GM12892 (cell line): ENCODE measurements around the gene PRKAR2B.

Experiments
- DNase-seq: peaks from one replicate; pipeline ENCODE4 v3.0.0; 2011; ENCODE audit not compliant: insufficient read length
- FAIRE-seq: peaks from 2 replicates; lab custom pipeline; 2011; peaks lifted over from hg19 to GRCh38; lab: Jason Lieb, UNC
- POLR2A ChIP-seq: IDR thresholded peaks from 2 replicates; pipeline ENCODE4 v1.6.1; 2011; ENCODE audit warnings: low read depth, low read length, control low read depth
- POLR2AphosphoS5 ChIP-seq: IDR thresholded peaks from 2 replicates; pipeline ENCODE4 v1.6.1; 2011; ENCODE audit warnings: low read depth, low read length, control low read depth
- TAF1 ChIP-seq: IDR thresholded peaks from 2 replicates; pipeline ENCODE4 v1.6.1; 2011; ENCODE audit warnings: low read depth, mild to moderate bottlenecking, control low read depth, low read length, borderline replicate concordance

PRKAR2B gene

DNA sequence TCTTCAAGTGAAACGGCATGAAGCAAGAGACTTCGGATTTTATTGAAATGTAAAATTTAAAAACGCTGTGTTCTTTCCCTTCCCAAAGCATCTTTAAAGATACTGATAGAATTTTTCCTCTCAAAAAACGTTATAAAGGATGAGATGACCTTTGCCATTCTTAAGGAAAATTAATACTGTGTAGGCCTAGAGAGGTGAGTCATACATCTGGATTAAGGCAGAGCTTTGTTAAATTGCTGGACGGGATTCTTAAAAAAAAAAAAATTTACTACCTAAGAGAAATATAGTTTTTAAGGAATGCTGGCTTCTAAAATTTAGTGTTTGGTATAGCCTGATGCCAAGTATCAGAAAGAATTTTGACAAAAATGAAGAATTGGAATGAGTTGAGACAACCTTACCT, 118.0 kb downstream of the PRKAR2B start:
- TF ChIP-seq POLR2A (no peak), TAF1 (no peak)
- FAIRE-seq (no peak), DNase-seq (no peak)

DNA sequence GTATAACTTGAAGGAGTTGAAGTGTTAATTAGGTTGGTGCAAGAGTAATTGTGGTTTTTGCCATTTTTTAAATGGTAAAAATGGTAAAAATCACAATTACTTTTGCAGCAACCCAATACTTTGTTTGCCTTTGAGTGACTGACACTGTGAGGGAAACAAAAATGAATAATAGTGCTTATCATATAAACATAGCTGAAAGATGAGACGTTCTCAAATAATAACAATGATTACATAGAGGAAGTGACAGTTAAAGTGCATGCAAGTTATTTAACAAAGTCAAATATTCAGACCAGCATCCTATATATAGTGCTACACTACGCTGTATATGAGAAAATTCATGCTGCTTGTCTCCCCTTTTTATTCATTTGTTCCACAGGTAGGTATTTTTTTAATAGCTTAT, 119.6 kb downstream of the PRKAR2B start:
- no peak for DNase-seq
- no peak for FAIRE-seq
- no peak for TF ChIP-seq POLR2AphosphoS5
- no peak for TF ChIP-seq POLR2A
- no peak for TF ChIP-seq TAF1

DNA sequence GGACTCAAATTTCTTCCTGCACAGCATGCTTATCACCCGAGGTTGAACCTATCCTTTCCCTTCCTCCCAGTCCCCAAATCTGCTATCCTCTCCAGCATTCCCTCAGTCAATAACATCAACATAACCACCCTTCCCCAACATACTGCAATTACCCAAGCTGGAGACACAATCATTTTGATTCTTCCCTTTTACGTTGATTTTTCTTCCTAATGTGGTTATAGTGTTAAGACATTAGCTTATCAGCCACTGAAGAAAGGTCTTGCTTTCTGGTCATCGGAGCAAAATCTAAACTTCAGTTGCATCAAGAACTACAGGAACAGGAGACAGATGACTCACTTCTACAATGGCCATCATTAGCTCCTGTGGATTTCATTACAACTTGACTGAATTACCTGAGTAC, 120.8 kb downstream of the PRKAR2B start:
- DNase-seq (no peak), FAIRE-seq (no peak)
- TF ChIP-seq POLR2AphosphoS5: no peak
- no peak for TF ChIP-seq POLR2A
- TF ChIP-seq TAF1: no peak

DNA sequence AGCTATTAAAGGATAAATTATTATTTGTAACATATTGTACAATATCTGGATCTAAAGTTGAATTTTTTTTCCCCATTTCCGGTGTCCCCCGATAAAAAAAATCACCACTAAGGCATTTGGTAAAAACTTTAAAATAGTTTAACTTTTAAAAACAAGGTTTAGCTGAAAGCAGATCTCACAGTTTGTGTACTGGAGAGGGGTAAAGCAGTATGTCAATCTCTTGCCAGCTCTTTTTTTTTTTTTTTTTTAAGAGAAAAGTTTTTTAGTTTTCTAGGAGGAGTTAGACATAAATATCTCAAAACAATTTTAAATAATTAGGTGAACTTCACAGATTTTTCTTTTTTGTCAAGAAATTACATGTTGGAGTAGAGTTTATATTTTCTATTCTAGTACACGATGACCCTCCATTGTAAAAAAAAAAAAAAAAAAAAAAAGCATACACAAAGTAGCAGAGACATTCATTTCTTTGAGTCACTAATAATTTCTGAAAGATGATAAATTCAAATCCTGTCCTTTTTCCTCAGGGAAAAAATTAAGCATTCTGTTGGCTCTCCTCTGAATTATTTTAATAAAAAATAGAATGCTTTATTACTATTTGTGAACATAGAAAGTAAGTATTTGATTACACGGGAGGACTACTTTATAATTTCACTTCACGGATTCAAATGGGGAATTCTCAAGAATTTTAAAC, 122.4 kb downstream of the PRKAR2B start:
- DNase-seq: no peak
- no peak for FAIRE-seq
- TF ChIP-seq TAF1 (no peak), POLR2AphosphoS5 (no peak), POLR2A (no peak)

DNA sequence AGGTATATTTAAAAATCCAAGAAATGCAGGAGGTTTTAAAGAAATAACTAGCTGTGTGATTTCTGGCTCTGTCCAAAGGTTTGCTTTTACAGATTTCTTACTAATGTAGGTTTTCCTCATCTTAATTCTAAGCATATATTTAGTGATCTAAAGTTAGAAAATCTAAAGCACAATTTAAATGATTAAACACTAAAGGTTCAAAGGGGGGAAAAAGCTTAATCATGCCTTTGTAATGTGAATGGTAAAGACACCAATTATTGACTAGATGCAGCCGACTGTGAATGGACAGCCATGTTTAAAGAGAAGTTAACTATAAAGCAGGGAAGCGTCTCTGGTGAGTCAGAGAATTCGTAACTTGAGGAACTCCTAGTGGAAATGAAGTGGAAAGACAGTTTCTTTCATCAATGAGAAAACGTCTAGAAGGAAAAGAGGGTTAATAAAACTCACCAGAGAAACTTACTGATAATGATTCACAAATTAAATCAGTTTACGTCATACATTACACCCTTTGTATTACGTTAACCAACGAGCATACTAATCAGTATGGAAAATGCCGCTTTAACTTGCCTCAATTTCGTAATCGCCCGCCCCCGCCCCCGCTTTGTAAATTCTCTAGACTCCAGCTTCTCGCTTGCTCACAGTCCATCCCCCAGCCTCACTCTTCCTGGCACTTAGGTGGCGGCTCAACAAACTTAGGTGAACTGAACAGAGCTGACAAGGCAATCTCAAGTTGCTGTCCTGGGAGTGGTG, 123.2 kb downstream of the PRKAR2B start:
- no peak for DNase-seq
- TF ChIP-seq POLR2A (no peak), POLR2AphosphoS5 (no peak; the same call in 1 of the 2 replicates), TAF1 (no peak)
- peak; percentile 24 for FAIRE-seq

DNA sequence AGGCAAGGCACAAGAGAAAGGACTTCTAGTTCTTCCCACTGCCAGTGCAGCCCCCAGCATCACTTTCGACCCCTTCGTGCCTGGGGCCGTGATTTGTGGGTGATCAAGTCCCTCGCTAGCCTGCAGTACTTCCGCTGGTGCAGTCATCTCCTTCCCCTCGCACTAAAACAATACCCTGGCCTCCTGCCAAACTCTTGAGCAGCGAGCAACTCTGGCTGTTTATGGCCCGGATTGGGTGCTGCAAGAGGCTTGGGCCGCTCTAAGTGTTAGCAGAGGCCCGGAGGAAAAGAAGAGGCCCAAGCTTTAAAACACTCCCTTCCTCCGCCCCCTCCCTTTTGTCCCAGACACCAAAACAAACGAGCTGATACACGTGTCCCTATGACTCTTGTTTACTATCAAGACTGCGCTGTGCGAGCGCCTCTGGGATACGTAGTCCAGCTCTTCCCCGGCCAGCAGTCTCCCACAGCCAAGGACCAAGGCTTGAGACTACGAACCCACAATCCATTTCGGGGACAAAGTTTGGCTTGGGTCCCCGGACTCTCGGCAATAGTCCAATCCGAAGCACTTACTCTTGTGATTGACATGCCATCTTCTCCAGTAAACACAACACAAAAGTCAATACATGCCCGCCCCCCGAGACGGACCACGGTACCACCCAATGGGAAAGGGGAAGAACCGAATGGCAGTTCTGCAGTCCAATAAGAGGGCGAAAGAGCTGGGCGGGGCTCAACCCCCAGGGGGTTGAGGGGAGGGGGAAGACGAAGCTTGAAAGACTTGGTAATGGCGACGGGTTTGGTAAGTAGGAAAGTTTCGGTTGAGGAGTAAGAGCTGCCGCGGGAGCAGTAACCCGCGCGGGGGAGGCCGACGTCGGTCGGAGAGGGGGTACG, 124.0 kb downstream of the PRKAR2B start, which contains the start of gene HBP1:
Gene HBP1 (plus strand): TSS at position 771 of the 887 bp plus-strand sequence. CDS start 10,891 bp downstream, outside the sequence.
- DNase-seq (peak; percentile 72), FAIRE-seq (peak; percentile 99)
- TF ChIP-seq POLR2A: no peak; the same call in 1 of the 2 replicates
- no peak for TF ChIP-seq POLR2AphosphoS5
- no peak for TF ChIP-seq TAF1

DNA sequence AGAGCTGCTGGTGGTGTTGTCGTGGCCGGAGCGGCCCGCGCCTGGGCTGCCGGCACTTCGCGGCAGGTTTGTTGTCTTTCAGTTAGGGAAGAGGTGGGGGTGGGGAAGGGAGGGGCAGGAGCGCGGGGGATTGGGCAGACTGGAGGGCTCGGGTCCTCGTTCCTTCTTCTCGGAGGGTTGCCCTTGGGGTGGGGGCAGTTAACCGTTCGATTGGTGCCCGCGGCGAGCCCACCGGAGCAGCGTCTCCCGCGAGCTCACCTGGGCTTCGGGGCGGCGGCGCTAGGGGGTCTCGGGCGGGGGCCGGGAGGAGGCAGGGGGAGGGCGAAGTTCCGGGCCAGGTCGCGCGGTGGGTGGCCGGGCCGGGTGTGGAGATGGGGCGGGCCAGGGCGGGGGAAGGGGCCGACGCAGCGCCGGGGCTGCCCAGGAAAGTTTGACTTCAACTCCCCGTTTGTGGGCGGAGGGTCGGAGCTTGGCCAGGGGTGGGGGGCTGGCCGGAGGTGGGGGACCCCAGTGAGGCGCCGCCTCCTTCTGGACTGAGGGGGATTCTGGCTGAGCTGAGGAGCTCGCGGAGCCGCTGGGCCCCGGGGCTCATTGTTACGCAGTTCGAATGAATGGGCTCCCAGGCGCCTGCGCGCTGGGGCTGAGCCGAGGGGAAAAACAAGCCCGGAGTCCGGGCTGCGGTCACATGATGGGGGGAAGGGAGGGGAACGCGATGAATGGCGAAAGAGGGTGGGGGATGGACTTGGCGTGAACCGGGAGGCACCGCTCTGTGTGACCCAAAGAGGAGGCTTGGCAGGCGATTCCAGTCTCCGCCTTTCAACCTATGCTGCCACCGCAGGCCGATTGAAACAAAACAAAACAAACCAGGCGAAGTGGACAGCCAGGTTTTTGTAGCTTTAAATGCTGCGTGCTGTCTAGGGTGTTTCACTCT, 124.9 kb downstream of the PRKAR2B start:
- DNase-seq (peak; percentile 46), FAIRE-seq (peak; percentile 85)
- TF ChIP-seq TAF1 (peak; percentile 29; the same call in 1 of the 2 replicates), POLR2A (no peak; the same call in 1 of the 2 replicates), POLR2AphosphoS5 (peak; percentile 56)

DNA sequence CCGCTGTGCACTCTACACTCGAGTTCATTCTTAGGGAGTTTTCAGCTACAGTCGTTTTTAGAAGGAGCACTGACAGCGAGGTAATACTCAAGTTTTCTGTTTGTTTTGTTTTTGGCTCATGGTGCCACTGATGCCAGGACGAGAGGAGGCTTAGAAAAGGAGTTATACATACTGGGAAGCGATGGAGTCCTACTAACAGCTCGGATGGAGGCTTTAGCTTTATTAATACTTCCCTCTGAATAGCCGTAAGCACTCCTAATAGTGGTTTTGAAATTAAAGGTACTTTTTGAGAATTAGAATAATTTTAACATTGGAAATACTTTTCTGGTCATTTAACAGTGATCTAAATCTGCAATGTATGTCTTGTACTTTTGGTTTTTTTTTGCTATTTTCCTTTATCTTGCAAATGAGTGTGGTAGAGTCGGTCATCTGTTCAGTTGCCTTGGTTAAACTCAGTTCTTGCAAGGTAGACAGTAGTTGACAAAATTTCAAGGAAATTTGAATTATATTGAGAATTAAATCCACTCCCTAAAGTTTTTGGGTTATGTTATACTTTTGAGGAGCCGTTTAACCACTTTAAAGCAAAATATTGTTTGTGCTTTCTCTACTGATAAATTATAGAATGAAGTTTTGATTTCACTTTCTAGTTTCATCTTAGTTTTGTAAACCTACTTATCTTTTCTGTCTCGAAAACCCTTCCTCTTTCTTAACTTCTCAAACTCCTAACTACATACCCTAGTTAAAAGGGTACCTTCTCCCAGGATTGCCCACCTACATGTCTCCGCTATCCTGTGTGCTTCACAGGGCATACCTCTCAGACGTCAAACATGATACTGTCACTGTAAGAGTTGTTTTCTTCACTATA, 125.8 kb downstream of the PRKAR2B start:
- TF ChIP-seq TAF1 (no peak), POLR2A (no peak), POLR2AphosphoS5 (no peak)
- FAIRE-seq (no peak), DNase-seq (no peak)

DNA sequence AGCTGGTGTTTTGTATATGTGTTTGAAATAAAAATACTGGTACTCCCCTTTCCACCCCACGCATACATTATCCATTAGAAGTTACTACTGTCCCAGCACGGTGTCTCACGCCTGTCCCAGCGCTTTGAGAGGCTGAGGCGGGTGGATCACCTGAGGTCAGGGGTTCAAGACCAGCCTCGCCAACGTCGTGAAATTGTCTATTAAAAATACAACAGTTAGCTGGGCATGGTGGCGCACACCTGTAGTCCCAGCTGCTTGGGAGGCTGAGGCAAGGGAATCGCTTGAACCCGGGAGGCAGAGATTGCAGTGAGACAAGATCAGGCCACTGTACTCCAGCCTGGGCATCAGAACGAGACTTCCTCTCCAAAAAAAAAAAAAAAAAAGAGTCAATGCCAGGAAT, 127.0 kb downstream of the PRKAR2B start:
- DNase-seq (no peak), FAIRE-seq (no peak)
- no peak for TF ChIP-seq TAF1
- no peak for TF ChIP-seq POLR2A
- TF ChIP-seq POLR2AphosphoS5: no peak
